ENCODE results near the gene CACNA2D4. TPM values are rescaled to one million over a fixed set of nuclear protein-coding genes. Genes with fewer than 3 reads are reported as not detected.

The CACNA2D4 gene
- total and polyA plus RNA-seq, 2 of the 13 experiments (the other 11 are each of a cell fraction or from before 2014, with no cell fraction given) = 14.2 to 136 TPM

- TF ChIP-seq, protein P1, sequence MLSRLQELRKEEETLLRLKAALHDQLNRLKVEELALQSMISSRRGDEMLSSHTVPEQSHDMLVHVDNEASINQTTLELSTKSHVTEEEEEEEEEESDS (CRISPR knock-in tag; IDR thresholded peaks at IDR 0.05; ENCODE audit: borderline replicate concordance) = no peak
- TF ChIP-seq PLSCR1 (CRISPR knock-in tag; IDR thresholded peaks at IDR 0.05; ENCODE audit: borderline replicate concordance) (no peak), ZNF644 (CRISPR knock-in tag; IDR thresholded peaks at IDR 0.05; ENCODE audit: low read depth) (0 out of 2 replicates have a peak, but pooled peaks have one; percentile 26), ZBTB38 (CRISPR knock-in tag; IDR thresholded peaks at IDR 0.05) (peak; percentile 80; the same call in 1 of the 2 replicates), DR1 (CRISPR knock-in tag; IDR thresholded peaks at IDR 0.05) (no peak), FLYWCH1 (CRISPR knock-in tag; IDR thresholded peaks at IDR 0.05) (no peak), MED8 (CRISPR knock-in tag; IDR thresholded peaks at IDR 0.05; ENCODE audit: insufficient replicate concordance) (no peak), EZH2 (conservative IDR thresholded peaks at IDR 0.05; ENCODE audit: low read depth, low read length) (no peak), RBM22 (optimal IDR thresholded peaks at IDR 0.05; ENCODE audit: low read length) (no peak), ZNF138 (CRISPR knock-in tag; IDR thresholded peaks at IDR 0.05; ENCODE audit: low read depth) (no peak), CREM (IDR thresholded peaks at IDR 0.05) (peak; percentile 49; the same call in 1 of the 2 replicates), CREM (CRISPR knock-in tag; IDR thresholded peaks at IDR 0.05) (no peak), MED1 (CRISPR knock-in tag; IDR thresholded peaks at IDR 0.05) (peak; percentile 89), ZNF629 (CRISPR knock-in tag; conservative IDR thresholded peaks at IDR 0.05) (no peak), RBAK (CRISPR knock-in tag; IDR thresholded peaks at IDR 0.05) (peak; percentile 78; the same call in 1 of the 2 replicates), TFAP4 (IDR thresholded peaks at IDR 0.05; ENCODE audit: borderline replicate concordance, low read depth) (peak; percentile 50; the same call in 1 of the 2 replicates), ZNF816 (CRISPR knock-in tag; IDR thresholded peaks at IDR 0.05; ENCODE audit: borderline replicate concordance) (no peak), ZNF251 (CRISPR knock-in tag; IDR thresholded peaks at IDR 0.05) (no peak), ZNF670 (CRISPR knock-in tag; IDR thresholded peaks at IDR 0.05; ENCODE audit: borderline replicate concordance) (peak; percentile 77; the same call in 1 of the 2 replicates)
- TF ChIP-seq, protein P2, sequence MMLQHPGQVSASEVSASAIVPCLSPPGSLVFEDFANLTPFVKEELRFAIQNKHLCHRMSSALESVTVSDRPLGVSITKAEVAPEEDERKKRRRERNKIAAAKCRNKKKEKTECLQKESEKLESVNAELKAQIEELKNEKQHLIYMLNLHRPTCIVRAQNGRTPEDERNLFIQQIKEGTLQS (CRISPR knock-in tag; IDR thresholded peaks at IDR 0.05) = peak; percentile 80
- TF ChIP-seq, protein P3, sequence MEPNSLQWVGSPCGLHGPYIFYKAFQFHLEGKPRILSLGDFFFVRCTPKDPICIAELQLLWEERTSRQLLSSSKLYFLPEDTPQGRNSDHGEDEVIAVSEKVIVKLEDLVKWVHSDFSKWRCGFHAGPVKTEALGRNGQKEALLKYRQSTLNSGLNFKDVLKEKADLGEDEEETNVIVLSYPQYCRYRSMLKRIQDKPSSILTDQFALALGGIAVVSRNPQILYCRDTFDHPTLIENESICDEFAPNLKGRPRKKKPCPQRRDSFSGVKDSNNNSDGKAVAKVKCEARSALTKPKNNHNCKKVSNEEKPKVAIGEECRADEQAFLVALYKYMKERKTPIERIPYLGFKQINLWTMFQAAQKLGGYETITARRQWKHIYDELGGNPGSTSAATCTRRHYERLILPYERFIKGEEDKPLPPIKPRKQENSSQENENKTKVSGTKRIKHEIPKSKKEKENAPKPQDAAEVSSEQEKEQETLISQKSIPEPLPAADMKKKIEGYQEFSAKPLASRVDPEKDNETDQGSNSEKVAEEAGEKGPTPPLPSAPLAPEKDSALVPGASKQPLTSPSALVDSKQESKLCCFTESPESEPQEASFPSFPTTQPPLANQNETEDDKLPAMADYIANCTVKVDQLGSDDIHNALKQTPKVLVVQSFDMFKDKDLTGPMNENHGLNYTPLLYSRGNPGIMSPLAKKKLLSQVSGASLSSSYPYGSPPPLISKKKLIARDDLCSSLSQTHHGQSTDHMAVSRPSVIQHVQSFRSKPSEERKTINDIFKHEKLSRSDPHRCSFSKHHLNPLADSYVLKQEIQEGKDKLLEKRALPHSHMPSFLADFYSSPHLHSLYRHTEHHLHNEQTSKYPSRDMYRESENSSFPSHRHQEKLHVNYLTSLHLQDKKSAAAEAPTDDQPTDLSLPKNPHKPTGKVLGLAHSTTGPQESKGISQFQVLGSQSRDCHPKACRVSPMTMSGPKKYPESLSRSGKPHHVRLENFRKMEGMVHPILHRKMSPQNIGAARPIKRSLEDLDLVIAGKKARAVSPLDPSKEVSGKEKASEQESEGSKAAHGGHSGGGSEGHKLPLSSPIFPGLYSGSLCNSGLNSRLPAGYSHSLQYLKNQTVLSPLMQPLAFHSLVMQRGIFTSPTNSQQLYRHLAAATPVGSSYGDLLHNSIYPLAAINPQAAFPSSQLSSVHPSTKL (CRISPR knock-in tag; IDR thresholded peaks at IDR 0.05) = peak; percentile 88
These were observed 80.8 kb downstream of the CACNA2D4 start (continued) for GRCh38 chr12:1837541-1838204.
